Measurements from ENCODE around the gene MDN1.

- TF ChIP-seq GATA2 (IDR thresholded peaks at IDR 0.05; ENCODE audit: low read depth, low read length) (no peak), GATA3 (IDR thresholded peaks at IDR 0.05; ENCODE audit: low read depth, low read length) (no peak)
Observed at GRCh38 chr6:89789980-89790379, 29.6 kb downstream of the MDN1 start.

Measured in SH-SY5Y (cell line).